Breast epithelium (tissue), 3 donors: ENCODE results near the gene TOP1.

Experiments used
- POLR2A ChIP-seq: fragments of 450-650 bp; IDR thresholded peaks from one replicate; pipeline ENCODE4 v1.6.1; 2016; ENCODE audit warnings: antibody characterized with exemption, mild to moderate bottlenecking, moderate library complexity
- TF ChIP-seq, protein P1 (sequence below), 3 donors: fragments of 450-650 bp; IDR thresholded peaks; one replicate each; pipeline ENCODE4 v1.5.1; 2016 to 2017; ENCODE audit warnings: antibody characterized with exemption in 3 of 3, mild to moderate bottlenecking in 3 of 3, moderate library complexity in 3 of 3

DNA sequence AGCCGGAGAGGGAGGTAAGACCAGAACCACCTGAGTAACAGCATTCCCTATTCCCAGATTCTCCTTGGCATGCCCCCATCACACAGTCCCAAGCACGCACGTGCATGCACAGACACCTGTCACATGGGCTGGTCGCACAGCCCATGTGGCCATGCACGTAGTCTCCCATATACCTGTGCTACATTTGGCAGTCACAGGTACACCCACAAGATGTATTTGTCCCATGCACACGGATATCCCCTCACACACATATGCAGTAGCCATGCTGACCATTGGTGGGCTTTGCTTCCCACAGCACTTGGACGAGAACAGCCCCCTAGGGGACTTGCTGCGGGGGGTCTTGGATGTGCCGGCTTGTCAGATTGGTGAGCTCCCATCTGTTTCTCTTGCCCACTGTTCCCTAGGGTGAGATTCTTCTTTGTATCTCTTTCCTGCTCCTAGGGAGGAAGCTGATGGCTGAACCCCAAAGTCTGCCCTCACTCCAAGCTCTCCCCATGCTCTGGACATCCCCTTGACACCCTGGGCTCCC, 140.6 kb downstream of the TOP1 start:
- TF ChIP-seq, protein P1, sequence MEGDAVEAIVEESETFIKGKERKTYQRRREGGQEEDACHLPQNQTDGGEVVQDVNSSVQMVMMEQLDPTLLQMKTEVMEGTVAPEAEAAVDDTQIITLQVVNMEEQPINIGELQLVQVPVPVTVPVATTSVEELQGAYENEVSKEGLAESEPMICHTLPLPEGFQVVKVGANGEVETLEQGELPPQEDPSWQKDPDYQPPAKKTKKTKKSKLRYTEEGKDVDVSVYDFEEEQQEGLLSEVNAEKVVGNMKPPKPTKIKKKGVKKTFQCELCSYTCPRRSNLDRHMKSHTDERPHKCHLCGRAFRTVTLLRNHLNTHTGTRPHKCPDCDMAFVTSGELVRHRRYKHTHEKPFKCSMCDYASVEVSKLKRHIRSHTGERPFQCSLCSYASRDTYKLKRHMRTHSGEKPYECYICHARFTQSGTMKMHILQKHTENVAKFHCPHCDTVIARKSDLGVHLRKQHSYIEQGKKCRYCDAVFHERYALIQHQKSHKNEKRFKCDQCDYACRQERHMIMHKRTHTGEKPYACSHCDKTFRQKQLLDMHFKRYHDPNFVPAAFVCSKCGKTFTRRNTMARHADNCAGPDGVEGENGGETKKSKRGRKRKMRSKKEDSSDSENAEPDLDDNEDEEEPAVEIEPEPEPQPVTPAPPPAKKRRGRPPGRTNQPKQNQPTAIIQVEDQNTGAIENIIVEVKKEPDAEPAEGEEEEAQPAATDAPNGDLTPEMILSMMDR (IDR thresholded peaks at IDR 0.05) = no peak
- TF ChIP-seq POLR2A = no peak
